T-helper 2 cell treated with Interferon-gamma antibody and Interleukin-4, amounts not matched to agents 5 μg/mL and 100 μg/mL, for 36 hours (primary cell): ENCODE results near the gene INSRR.
A peak's percentile ranks its signal among the peaks of the same experiment; 100 is the strongest.

Source experiments
- DNase-seq: peaks from one replicate; pipeline ENCODE4 v3.0.0; 2021; ENCODE audit warnings: low spot score
- H3K27ac Mint-ChIP-seq: one replicate; pipeline ENCODE4 v1.8.0; 2021; ENCODE audit warnings: mild to moderate bottlenecking, mixed read lengths
- H3K27me3 Mint-ChIP-seq: one replicate; pipeline ENCODE4 v1.8.0; 2021; ENCODE audit warnings: low read depth, mixed read lengths
- H3K36me3 Mint-ChIP-seq: one replicate; pipeline ENCODE4 v1.8.0; 2021; ENCODE audit warnings: low read depth, mixed read lengths
- H3K4me1 Mint-ChIP-seq: one replicate; pipeline ENCODE4 v1.8.0; 2021; ENCODE audit warnings: low read depth, mixed read lengths
- H3K4me3 Mint-ChIP-seq: one replicate; pipeline ENCODE4 v1.8.0; 2022; ENCODE audit warnings: mild to moderate bottlenecking, moderate library complexity, mixed read lengths
- H3K9me3 Mint-ChIP-seq: one replicate; pipeline ENCODE4 v1.8.0; 2021; ENCODE audit warnings: mixed read lengths

Gene INSRR

DNA sequence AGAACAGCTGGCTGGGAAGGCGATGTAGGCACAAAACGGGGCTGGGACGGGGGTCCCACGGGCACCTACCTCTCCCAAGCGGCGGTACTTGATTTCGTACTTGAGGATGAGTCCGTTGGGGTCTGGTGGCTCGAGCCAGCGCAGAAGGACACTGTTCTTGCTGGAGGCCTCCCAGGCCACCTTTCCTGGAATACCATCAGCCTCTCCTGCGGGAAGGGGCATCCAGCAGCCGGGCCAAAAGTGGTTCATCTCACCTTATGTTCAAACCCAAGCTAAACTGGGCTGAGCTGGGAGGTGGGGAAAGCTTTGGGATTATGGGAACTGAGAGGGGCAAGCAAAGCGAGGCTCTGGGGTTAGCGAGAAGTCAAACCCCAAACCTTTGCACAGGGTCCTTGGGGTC, 14.3 kb downstream of the INSRR start:
- no peaks in the 10 kb centered on the region for H3K9me3 Mint-ChIP-seq
- H3K4me1 Mint-ChIP-seq, result peaks cover 18% of the 10 kb centered on the region
- H3K27me3 Mint-ChIP-seq, result peaks cover 46% of the 10 kb centered on the region
- no peak for DNase-seq
- H3K36me3 Mint-ChIP-seq, result no peaks in the 10 kb centered on the region
- H3K4me3 Mint-ChIP-seq, result peak overlapping the region; percentile 37
- no peak overlapping the region for H3K27ac Mint-ChIP-seq

GRCh38 chr1:156844102-156844501, 14.8 kb downstream of the INSRR start:
- Mint-ChIP-seq H3K27ac (no peak overlapping the region), H3K9me3 (no peaks in the 10 kb centered on the region), H3K4me1 (peaks cover 16% of the 10 kb centered on the region), H3K27me3 (peaks cover 46% of the 10 kb centered on the region), H3K36me3 (no peaks in the 10 kb centered on the region), H3K4me3 (peak overlapping the region; percentile 47)
- DNase-seq, result no peak

DNA sequence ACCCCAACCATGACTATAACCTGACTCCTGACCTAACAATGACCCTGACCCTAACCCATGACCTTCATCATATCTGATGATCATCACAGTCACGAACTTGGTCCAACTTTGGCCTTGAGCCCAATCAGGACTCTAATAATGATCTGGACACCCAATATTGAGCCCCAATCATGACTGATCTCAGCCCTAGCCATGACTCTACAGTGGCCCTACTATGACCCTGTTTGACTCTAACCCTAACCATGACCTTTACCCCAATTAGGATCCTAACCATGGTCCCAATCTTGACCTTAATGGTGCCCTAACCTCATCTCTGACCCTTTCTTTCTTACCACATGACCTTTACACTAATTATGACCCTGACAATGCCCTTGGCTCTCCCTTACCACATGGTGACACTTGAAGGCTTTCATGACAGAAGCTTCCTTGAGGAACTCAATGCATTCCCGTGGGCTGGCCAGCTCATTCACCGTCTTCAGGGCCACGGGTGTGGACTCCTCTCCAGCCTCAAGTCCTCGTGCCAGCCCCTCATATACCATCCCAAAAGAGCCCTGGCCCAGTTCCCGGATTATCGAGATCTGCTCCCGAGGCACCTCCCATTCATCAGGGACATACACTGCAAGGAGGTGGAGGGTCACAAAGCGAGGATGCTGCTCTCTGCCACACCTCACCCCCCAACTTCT, 16.2 kb downstream of the INSRR start:
- H3K9me3 Mint-ChIP-seq, result no peaks in the 10 kb centered on the region
- peaks cover 11% of the 10 kb centered on the region for H3K4me1 Mint-ChIP-seq
- H3K27ac Mint-ChIP-seq, result no peak overlapping the region
- no peak overlapping the region for H3K4me3 Mint-ChIP-seq
- no peaks in the 10 kb centered on the region for H3K36me3 Mint-ChIP-seq
- peaks cover 46% of the 10 kb centered on the region for H3K27me3 Mint-ChIP-seq
- no peak for DNase-seq

DNA sequence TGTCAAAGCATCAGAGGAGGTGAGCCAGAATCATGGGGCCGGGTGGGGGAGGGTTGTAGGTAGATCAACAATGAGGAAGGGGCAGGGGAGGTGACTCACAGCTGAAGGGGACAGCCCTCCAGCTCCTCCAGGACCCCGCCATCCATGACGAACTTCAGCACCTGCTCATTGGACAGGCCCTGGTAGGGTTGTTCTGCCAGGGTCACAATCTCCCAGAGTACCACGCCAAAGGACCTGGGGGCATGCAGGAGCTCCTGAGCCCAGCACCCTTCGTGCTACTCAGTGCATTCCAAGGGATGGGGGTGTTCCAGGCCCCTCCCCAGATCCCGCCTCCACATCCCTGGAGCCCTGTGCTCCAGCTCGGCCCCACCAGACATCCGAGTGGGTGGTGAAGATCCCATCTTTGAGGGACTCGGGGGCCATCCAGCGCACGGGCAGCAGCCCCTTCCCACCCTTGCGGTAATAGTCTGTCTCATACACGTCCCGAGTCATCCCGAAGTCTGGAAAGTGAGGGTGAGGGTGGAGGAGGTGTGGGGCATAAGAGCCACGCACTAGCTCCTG, 17.5 kb downstream of the INSRR start:
- Mint-ChIP-seq H3K9me3 (no peaks in the 10 kb centered on the region), H3K36me3 (no peaks in the 10 kb centered on the region), H3K27ac (no peak overlapping the region), H3K4me3 (no peak overlapping the region), H3K4me1 (peaks cover 18% of the 10 kb centered on the region), H3K27me3 (peaks cover 34% of the 10 kb centered on the region)
- DNase-seq, result no peak

- Mint-ChIP-seq H3K9me3 (no peaks in the 10 kb centered on the region), H3K36me3 (no peaks in the 10 kb centered on the region), H3K27ac (no peak overlapping the region), H3K4me3 (no peak overlapping the region), H3K27me3 (peaks cover 29% of the 10 kb centered on the region), H3K4me1 (peaks cover 23% of the 10 kb centered on the region)
- DNase-seq, result no peak
These were observed 18.0 kb downstream of the INSRR start for GRCh38 chr1:156840898-156841279.

DNA sequence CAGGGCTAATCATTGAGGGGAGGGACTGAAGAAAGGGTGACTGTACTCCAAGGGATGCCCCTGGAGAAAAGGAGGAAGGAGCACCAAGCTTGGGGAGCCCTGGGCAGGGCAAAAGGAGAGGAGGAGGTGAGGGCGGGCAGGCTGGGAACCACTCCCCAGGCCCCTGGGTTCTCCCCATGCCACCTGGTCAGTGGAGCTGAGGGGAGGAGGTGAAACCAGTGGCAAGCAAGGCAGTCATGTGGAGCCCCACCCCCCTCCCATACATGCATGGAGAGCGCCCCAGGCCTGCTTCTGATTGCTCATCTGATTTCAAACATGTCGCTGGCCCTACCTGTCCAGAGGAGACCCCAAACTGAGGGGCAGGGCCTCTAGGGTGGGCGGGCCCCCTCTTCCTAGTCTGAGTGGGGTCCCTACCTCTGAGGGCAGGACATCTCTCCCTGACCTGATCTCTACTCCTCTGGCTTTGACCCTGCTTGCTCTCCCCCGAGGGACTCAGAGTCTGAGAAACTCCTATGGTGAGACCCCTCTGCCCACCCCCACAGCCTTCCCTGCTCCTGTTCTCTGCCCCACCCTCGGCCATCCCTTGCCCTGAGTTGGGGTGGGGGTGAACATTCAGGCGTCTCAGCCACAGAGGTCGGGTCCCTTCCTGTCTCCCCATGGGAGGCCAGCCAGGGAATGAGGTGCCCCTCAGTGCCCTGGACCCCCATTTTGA, 18.6 kb downstream of the INSRR start:
- Mint-ChIP-seq H3K27ac (no peak overlapping the region), H3K9me3 (no peaks in the 10 kb centered on the region), H3K27me3 (peaks cover 25% of the 10 kb centered on the region), H3K36me3 (no peaks in the 10 kb centered on the region), H3K4me1 (peaks cover 25% of the 10 kb centered on the region), H3K4me3 (no peak overlapping the region)
- no peak for DNase-seq

DNA sequence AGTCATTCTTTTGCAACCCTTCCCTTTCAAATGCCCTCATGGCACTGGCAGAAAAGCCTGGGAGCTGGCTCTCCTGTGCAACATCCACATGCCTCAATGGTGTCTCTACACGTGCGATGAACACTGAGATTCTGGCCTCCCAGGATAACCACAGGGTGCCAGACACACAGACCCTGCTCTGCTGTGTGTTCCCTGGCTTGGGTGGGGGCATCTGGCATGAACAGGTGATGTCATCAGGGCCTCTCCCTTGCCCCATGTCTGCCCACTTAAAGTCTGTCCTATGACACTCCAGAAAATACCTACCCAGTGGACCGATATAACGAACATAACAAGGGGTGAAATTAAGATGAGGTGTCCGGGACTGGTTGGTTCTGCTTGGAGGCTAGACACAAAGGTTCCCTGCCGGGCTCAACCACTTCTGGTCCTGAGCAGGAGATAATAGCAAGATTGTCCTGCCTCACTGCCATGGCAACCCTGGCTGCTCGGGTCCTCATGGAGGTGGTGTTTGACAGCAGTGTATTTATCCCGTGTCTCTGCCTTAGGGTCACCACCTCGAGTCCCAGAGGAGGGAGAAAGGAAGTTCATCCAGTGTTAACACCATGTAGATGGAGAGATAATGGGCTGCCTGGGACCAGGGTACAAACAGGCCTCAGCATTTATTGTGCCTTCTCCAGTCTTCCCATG, 19.3 kb downstream of the INSRR start:
- no peak overlapping the region for H3K4me3 Mint-ChIP-seq
- H3K36me3 Mint-ChIP-seq, result no peaks in the 10 kb centered on the region
- H3K27ac Mint-ChIP-seq, result no peak overlapping the region
- no peak for DNase-seq
- H3K27me3 Mint-ChIP-seq, result peaks cover 18% of the 10 kb centered on the region
- H3K9me3 Mint-ChIP-seq, result no peaks in the 10 kb centered on the region
- H3K4me1 Mint-ChIP-seq, result peaks cover 25% of the 10 kb centered on the region

DNA sequence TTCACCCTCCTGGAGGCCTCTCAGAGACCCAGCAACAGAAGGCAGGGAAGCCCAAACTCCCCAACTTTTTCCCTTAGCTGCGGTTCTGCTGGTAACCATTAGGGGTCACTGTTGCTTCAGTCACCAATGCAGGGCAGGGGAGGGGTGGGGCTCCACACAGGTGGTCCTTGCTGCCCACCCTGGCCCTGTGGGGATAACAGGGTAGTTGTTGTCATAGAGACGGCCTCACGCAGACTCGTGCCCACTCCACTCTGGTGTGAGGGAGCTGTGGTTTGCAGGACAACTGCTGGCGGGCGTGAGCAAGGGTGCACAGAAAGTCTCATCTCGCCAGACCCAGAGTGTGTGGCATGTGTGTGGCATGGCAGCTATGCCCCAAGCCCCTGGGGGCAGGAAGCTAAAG, 19.9 kb downstream of the INSRR start:
- Mint-ChIP-seq H3K27ac (no peak overlapping the region), H3K4me3 (no peak overlapping the region), H3K4me1 (peaks cover 26% of the 10 kb centered on the region), H3K27me3 (peaks cover 12% of the 10 kb centered on the region), H3K36me3 (no peaks in the 10 kb centered on the region), H3K9me3 (no peaks in the 10 kb centered on the region)
- DNase-seq, result no peak

- Mint-ChIP-seq H3K4me1 (peaks cover 29% of the 10 kb centered on the region), H3K27ac (no peak overlapping the region), H3K9me3 (no peaks in the 10 kb centered on the region), H3K4me3 (no peak overlapping the region), H3K27me3 (no peaks in the 10 kb centered on the region), H3K36me3 (no peaks in the 10 kb centered on the region)
- DNase-seq, result no peak
These were observed 22.0 kb downstream of the INSRR start for GRCh38 chr1:156836892-156837291.

DNA sequence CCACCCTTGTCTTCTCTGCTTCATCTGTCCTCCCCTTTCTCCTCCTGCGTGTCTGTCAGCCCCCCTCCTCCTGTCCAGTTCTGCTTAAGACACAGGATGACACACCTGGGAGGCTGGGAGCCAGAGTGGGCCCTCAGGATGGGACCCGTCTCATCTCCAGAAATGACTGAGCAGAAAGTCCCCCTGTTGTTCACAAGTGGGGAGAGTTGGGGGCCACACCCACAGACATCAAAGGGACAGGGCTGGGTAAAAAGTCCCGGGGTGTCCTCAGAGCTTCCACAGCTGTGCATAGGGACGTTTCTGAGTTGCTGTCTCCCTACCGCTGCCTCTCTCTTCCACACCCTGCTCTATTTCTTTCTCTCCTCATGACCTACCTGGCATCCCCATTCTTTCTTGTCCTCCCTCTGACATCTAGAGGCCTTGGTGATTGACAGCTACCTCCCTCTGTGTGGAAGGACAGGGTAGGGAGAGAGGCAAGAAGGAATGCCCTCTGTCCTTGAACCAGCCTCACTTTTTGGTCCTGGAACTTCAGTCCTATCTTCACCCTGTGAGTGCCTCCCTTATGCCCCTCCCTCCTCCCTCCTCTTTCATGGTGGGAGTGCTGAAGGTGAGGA, 22.8 kb downstream of the INSRR start:
- peak overlapping the region; percentile 23 for H3K27ac Mint-ChIP-seq
- H3K27me3 Mint-ChIP-seq, result peaks cover 4% of the 10 kb centered on the region
- peak overlapping the region; percentile 6 for H3K4me3 Mint-ChIP-seq
- no peaks in the 10 kb centered on the region for H3K36me3 Mint-ChIP-seq
- peak; percentile 65 for DNase-seq
- peaks cover 29% of the 10 kb centered on the region for H3K4me1 Mint-ChIP-seq
- no peaks in the 10 kb centered on the region for H3K9me3 Mint-ChIP-seq

GRCh38 chr1:156834322-156834721, 24.6 kb downstream of the INSRR start:
- H3K36me3 Mint-ChIP-seq, result no peaks in the 10 kb centered on the region
- peaks cover 6% of the 10 kb centered on the region for H3K27me3 Mint-ChIP-seq
- H3K9me3 Mint-ChIP-seq, result no peaks in the 10 kb centered on the region
- DNase-seq, result no peak
- H3K27ac Mint-ChIP-seq, result no peak overlapping the region
- peaks cover 28% of the 10 kb centered on the region for H3K4me1 Mint-ChIP-seq
- H3K4me3 Mint-ChIP-seq, result no peak overlapping the region

DNA sequence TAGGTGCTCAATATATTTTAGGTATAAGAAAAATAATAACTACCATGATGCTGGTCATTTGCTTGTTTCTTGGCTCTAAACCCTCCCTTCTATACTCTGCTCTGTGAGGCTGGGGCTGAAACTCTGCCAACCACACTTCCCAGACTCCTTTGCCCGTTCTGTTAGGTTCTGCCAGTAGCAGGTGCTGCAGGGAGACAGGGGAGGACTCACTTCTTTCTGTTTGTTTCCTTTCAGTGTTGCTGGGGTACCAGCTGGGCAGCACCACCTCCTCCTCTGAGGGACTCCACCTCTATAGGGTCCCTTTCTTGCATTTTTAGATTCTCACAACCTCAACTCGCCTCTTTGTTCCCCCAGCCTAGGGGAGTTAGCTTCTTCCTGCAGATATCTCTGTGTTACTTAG, 25.3 kb downstream of the INSRR start:
- Mint-ChIP-seq H3K4me1 (peaks cover 26% of the 10 kb centered on the region), H3K36me3 (no peaks in the 10 kb centered on the region), H3K27ac (no peak overlapping the region), H3K9me3 (no peaks in the 10 kb centered on the region), H3K4me3 (no peak overlapping the region), H3K27me3 (peaks cover 6% of the 10 kb centered on the region)
- DNase-seq, result no peak

GRCh38 chr1:156832434-156832833, 26.5 kb downstream of the INSRR start:
- Mint-ChIP-seq H3K4me1 (peaks cover 23% of the 10 kb centered on the region), H3K4me3 (no peak overlapping the region), H3K27me3 (peaks cover 6% of the 10 kb centered on the region), H3K27ac (no peak overlapping the region), H3K36me3 (no peaks in the 10 kb centered on the region), H3K9me3 (no peaks in the 10 kb centered on the region)
- no peak for DNase-seq
